ENCODE measurements around the gene KIN. TPM values are rescaled to one million over a fixed set of nuclear protein-coding genes. Genes with fewer than 3 reads are reported as not detected.

KIN gene
- total RNA-seq, 1 experiment from 2014 or later = 23.4 TPM

DNA sequence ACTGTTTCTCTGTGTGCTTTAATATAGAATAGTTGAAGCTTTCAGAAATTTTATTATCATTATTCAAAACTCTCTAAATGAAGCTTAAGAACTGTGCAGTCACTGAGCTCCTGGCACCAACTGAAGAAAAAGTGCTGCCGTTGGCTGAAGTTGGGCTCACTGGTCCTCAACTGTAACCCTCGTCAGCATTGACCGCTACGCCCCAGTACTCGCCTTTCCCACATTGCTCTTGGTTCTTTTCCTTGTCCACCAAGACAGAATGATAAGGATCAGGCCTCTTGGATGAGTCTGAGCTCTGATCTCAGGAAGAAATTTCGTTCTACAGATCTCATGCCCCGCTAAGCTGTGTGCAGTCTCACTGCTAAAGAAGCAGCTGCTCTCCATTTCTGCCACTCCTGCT, 22.6 kb upstream of the KIN start:
- Histone ChIP-seq H3K79me1 (ENCODE audit: insufficient read depth, low read depth, low read length, poor library complexity, severe bottlenecking) (no peaks in the 10 kb centered on the region), H3T11ph (ENCODE audit: low read length) (no peak overlapping the region), H4K91ac (ENCODE audit: insufficient read length, low read depth, low read length) (no peak overlapping the region), H3K18ac (ENCODE audit: insufficient read length, low read depth, low read length) (no peak overlapping the region), H3K23me2 (ENCODE audit: insufficient read length, low read depth, low read length, poor library complexity, severe bottlenecking) (no peaks in the 10 kb centered on the region), H3K4ac (ENCODE audit: low read depth, low read length) (no peak overlapping the region), H3K27me3 (ENCODE audit: insufficient read depth, low read length) (no peaks in the 10 kb centered on the region), H4K8ac (replicated peaks; ENCODE audit: insufficient read length, low read depth, low read length) (no peak overlapping the region), H2BK12ac (ENCODE audit: insufficient read length, low read depth, low read length) (no peak overlapping the region), H3K56ac (ENCODE audit: insufficient read length, low read depth, low read length) (no peak overlapping the region), H2AFZ (ENCODE audit: low read length) (no peak overlapping the region), H3K14ac (ENCODE audit: insufficient read depth, low read length) (no peak overlapping the region), H3K4me2 (ENCODE audit: insufficient read depth, insufficient read length, low read length) (no peak overlapping the region), H4K20me1 (ENCODE audit: control insufficient read depth, insufficient read depth, insufficient read length) (no peaks in the 10 kb centered on the region), H2BK20ac (ENCODE audit: low read depth, low read length, poor library complexity, severe bottlenecking) (no peak overlapping the region), H2BK15ac (ENCODE audit: low read depth, low read length) (no peak overlapping the region), H2BK5ac (ENCODE audit: insufficient read length, low read length) (no peak overlapping the region), H2BK120ac (ENCODE audit: low read depth, low read length, poor library complexity, severe bottlenecking) (no peak overlapping the region), H2AK5ac (ENCODE audit: insufficient read length, low read length) (no peak overlapping the region), H3K27ac (ENCODE audit: insufficient read length, low read depth, low read length) (no peak overlapping the region), H4K5ac (ENCODE audit: insufficient read length, low read depth, low read length) (no peak overlapping the region), H3K9ac (ENCODE audit: extremely low read depth, insufficient read length, low read length) (no peak overlapping the region), H3K4me1 (ENCODE audit: insufficient read depth, low read length) (0 out of 2 replicates have a peak, but pooled peaks cover 2% of the 10 kb centered on the region), H3K79me2 (ENCODE audit: insufficient read depth, low read length) (no peaks in the 10 kb centered on the region), H3K9me3 (ENCODE audit: control insufficient read depth, low read depth, low read length) (no peaks in the 10 kb centered on the region), H3K23ac (ENCODE audit: insufficient read length, low read depth, low read length) (no peak overlapping the region)
- WGBS (ENCODE audit: extremely low coverage, insufficient read length, low lambda C conversion rate) = no CpG with 5 or more reads among the region's 7 CpGs
- H3K27me3 Mint-ChIP-seq (ENCODE audit: low read depth) = peaks cover 12% of the 10 kb centered on the region
- no peaks in the 10 kb centered on the region for H3K9me3 Mint-ChIP-seq
- H3K27ac Mint-ChIP-seq = 0 out of 7 replicates have a peak overlapping the region, but pooled peaks of 1 of the 3 experiments have one; percentile 3
- TF ChIP-seq CTCF (conservative IDR thresholded peaks at IDR 0.05) = no peak
- DNase-seq = no peak
- H3K4me3 Mint-ChIP-seq = no peak overlapping the region
- H3K36me3 Mint-ChIP-seq (ENCODE audit: insufficient read depth in 1 of 3, low read depth in 3 of 3) = peaks cover 5 to 18% (median 11%) of the 10 kb centered on the region in 3 experiments; a peak in 6 of 7 replicates
- peaks cover 9 to 11% of the 10 kb centered on the region in 2 experiments for H3K4me1 Mint-ChIP-seq
